Measurements from ENCODE around the gene MFNG.

MFNG gene

DNA sequence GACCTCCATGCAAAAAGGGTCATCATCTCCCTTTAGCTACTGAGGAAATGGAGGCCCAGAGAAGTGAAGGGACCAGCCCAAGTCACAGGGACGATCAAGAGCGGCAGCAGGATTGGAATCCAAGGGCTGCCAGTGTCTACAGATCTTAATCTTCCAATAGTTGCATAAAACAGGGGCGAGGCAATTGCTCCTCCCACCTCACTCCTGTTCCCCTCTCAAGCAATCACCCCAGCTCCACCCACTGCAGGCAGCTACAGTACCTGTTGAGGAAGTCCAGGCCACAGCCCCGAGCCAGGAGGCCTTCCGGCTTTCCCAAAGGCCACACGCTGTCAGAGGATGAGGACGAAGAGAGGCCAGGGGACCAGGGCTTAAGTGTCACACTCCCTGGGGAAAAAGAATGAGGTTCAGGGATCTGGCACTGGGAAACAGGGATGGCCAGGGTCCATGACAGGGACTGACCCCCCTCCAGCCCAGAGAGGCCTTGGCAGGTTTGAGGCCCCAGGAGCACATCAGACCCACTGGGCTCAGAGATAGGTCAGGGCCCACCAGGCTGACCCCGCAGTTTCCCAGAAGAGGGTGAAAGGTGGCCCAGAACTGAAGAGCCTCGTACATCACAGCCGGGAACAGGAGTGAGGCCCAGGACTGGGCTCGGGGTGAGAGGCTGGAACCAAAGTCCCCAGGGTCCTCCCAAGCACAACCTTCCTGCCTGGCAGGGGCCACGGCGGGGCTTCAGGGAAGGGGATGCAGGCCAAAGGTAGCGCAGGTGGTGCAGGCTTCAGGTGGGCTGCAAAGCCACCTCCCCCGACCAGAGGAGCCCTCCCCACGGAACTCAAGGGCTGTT, 16.4 kb upstream of the MFNG start:
- DNase-seq (ENCODE audit: low read depth), result peak; percentile 27
- no peak overlapping the region for H3K4me3 ChIP-seq (ENCODE audit: low read depth, low read length)
- no peak for TF ChIP-seq CTCF (IDR thresholded peaks at IDR 0.05; ENCODE audit: low read depth, low read length)
- no peak for TF ChIP-seq POLR2A (IDR thresholded peaks at IDR 0.05; ENCODE audit: extremely low read depth, insufficient read length)
- no peak for TF ChIP-seq MYC (IDR thresholded peaks at IDR 0.05; ENCODE audit: low read depth, low read length)
- TF ChIP-seq MAX (IDR thresholded peaks at IDR 0.05; ENCODE audit: low read depth, low read length), result no peak

DNA sequence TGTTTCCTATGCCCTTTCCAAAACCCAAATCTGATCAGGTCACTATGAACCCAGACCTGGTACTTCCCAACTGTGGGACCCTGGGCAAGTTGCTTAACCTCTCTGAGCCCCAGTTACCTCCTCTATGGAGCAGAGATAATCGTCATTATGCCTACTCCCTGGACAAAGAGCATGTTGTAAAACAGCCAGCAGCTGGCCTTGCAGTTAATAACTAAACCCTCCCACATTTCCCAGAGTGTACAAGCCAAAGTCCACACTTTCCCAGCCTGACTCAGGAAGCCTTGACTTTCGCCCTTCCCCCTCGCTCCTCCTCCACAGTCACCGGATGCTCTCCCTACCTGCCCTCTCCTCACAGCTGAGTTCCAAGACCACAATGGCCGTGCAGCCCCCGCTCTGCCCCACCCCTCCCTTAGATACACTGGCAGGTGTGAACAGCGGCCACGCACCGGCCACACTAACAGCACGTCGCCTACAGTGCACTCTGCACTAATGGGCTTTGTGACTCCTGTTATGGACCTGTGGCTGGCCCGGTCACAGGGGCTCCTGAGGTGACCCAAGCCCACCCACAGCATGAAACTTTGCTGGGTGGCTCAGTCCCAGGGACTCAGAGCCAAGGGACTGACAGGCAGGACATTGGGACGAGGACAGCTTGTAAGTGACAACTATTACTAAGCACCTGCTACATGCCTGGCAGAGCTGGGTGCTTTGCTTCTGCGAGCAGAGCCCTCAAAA, 15.6 kb upstream of the MFNG start:
- DNase-seq (ENCODE audit: low read depth), result no peak
- TF ChIP-seq CTCF (IDR thresholded peaks at IDR 0.05; ENCODE audit: low read depth, low read length), result no peak
- TF ChIP-seq MAX (IDR thresholded peaks at IDR 0.05; ENCODE audit: low read depth, low read length), result no peak
- no peak for TF ChIP-seq MYC (IDR thresholded peaks at IDR 0.05; ENCODE audit: low read depth, low read length)
- TF ChIP-seq POLR2A (IDR thresholded peaks at IDR 0.05; ENCODE audit: extremely low read depth, insufficient read length), result no peak
- H3K4me3 ChIP-seq (ENCODE audit: low read depth, low read length), result no peak overlapping the region

DNA sequence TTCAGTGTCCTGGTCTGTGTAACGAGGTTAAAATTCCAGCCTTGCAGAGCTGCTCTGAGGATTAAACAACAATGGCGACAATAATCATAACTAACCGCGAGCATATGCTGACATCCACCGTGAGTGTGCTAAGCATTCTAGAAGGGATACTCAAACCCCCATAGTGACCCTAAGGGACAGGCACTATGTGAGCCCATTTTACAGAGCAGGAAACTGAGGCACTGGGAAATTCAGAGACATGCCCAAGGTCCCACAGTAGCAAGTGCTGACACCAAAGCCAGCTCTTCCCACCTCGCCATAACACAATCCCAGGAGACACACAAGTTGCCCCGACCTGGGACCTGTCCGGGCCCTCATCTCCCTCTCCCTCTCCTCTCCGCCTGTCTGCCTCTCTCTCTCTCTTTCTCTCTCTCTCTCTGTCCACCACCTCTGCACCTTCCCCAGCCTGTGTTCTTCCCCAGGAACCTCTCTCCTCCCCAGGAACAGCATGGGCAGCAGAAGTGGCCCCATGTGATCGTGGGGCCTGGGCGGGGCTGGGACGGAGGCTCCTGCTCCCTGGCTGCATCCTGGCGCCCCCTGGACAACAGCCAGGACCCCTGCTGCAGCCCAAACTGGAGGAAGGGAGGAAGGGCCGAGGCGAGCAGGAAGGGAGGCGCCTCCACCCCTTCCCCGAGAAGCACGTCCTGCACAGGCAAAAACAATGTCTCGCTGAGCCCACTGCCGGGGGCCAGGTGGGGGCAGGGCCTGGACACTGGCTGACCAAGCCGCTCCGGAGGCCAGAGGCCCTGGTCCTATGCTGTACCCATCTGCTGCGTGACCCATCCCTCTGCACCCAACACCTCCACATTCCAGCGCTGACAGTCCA, 14.8 kb upstream of the MFNG start:
- H3K4me3 ChIP-seq (ENCODE audit: low read depth, low read length), result no peak overlapping the region
- TF ChIP-seq MAX (IDR thresholded peaks at IDR 0.05; ENCODE audit: low read depth, low read length) (no peak), POLR2A (IDR thresholded peaks at IDR 0.05; ENCODE audit: extremely low read depth, insufficient read length) (no peak), MYC (IDR thresholded peaks at IDR 0.05; ENCODE audit: low read depth, low read length) (no peak), CTCF (IDR thresholded peaks at IDR 0.05; ENCODE audit: low read depth, low read length) (no peak)
- no peak for DNase-seq (ENCODE audit: low read depth)

GRCh38 chr22:37499789-37500540, 13.8 kb upstream of the MFNG start:
- no peak for TF ChIP-seq MYC (IDR thresholded peaks at IDR 0.05; ENCODE audit: low read depth, low read length)
- no peak for TF ChIP-seq CTCF (IDR thresholded peaks at IDR 0.05; ENCODE audit: low read depth, low read length)
- TF ChIP-seq MAX (IDR thresholded peaks at IDR 0.05; ENCODE audit: low read depth, low read length), result no peak
- no peak for TF ChIP-seq POLR2A (IDR thresholded peaks at IDR 0.05; ENCODE audit: extremely low read depth, insufficient read length)
- H3K4me3 ChIP-seq (ENCODE audit: low read depth, low read length), result no peak overlapping the region
- DNase-seq (ENCODE audit: low read depth), result no peak

Measured in NB4 (cell line).